Tibial nerve (tissue), 4 donors: ENCODE measurements around the gene KCNMA1.

ENCODE experiments used
- CTCF ChIP-seq, 5 experiments: fragments of 200-600 bp in 3 of 5; fragments of 450-650 bp in 2 of 5; sonication (generic) in 3 of 5; IDR thresholded peaks; one replicate each; pipeline ENCODE4 v1.5.1; 2016 to 2019; ENCODE audit warnings: antibody characterized with exemption in 5 of 5, mild to moderate bottlenecking in 3 of 5, moderate library complexity in 2 of 5
- EP300 ChIP-seq, 2 donors: sonication (generic); formaldehyde crosslinking; IDR thresholded peaks; one replicate each; pipeline ENCODE4 v1.6.1; 2017; ENCODE audit warnings: antibody characterized with exemption in 2 of 2, mild to moderate bottlenecking in 1 of 2
- POLR2A ChIP-seq, 2 donors: fragments of 450-650 bp; IDR thresholded peaks; one replicate each; pipeline ENCODE4 v1.6.1; 2017; ENCODE audit warnings: antibody characterized with exemption in 2 of 2, mild to moderate bottlenecking in 2 of 2, moderate library complexity in 2 of 2

GRCh38 chr10:77404810-77405209, 232.8 kb downstream of the KCNMA1 start:
- TF ChIP-seq CTCF (IDR thresholded peaks at IDR 0.05) (no peak), POLR2A (IDR thresholded peaks at IDR 0.05) (no peak), EP300 (IDR thresholded peaks at IDR 0.05) (no peak)
